Endothelial cell of umbilical vein (primary cell): ENCODE data around the gene MAML3. TPM values are rescaled to one million over a fixed set of nuclear protein-coding genes. Genes with fewer than 3 reads are reported as not detected.

Experiments
- BruUV-seq: library from RNA; stranded (reverse); fragments of 400-500 nt; replicated peaks from 2 replicates; lab custom pipeline; 2021; lab: Mats Ljungman, UMichigan
- CTCF ChIA-PET: fragments of 300-600, 350-600 bp; sonication (Branson Sonifier 250); formaldehyde crosslinking; loops from one replicate; lab custom pipeline; 2021; ENCODE audit warnings: antibody characterized with exemption, inconsistent platforms; lab: Charles Lee
- POLR2A ChIA-PET: fragments of 300-600, 350-600 bp; sonication (Branson Sonifier 250); formaldehyde crosslinking; loops from one replicate; lab custom pipeline; 2021; ENCODE audit warnings: antibody characterized with exemption, inconsistent platforms; lab: Charles Lee
- DNase-seq: peaks from one replicate; pipeline ENCODE4 v3.0.0-alpha.2; 2011; ENCODE audit warnings: low read depth, low spot score
- FAIRE-seq: peaks from 2 replicates; lab custom pipeline; 2011; peaks lifted over from hg19 to GRCh38; lab: Jason Lieb, UNC
- H2AFZ ChIP-seq: 2 replicates; pipeline ENCODE4 v1.6.0; 2012; ENCODE audit warnings: low read depth, low read length, control low read depth, inconsistent platforms
- H3K27ac ChIP-seq: 2 replicates; pipeline ENCODE4 v1.5.1; 2011; ENCODE audit warnings: low read depth, mild to moderate bottlenecking, control low read depth, low read length, moderate library complexity; ENCODE audit not compliant: insufficient read depth
- H3K27me3 ChIP-seq, 2 experiments: 2 replicates each; pipeline versions ENCODE4 v1.6.0 to v1.6.1; 2011; ENCODE audit warnings: low read length in 2 of 2, mixed read lengths in 1 of 2; ENCODE audit not compliant: control insufficient read depth in 2 of 2, insufficient read depth in 2 of 2
- H3K36me3 ChIP-seq, 2 experiments: 2 replicates in 1 of 2; 3 replicates in 1 of 2; pipeline ENCODE4 v1.5.1; 2011; ENCODE audit warnings: low read length in 2 of 2, mild to moderate bottlenecking in 1 of 2, moderate library complexity in 1 of 2; ENCODE audit not compliant: control insufficient read depth in 2 of 2, insufficient read depth in 2 of 2; ENCODE audit errors: extremely low read depth in 1 of 2
- H3K4me1 ChIP-seq: 3 replicates; pipeline ENCODE4 v1.5.1; 2011; ENCODE audit warnings: mild to moderate bottlenecking, low read length; ENCODE audit not compliant: control insufficient read depth, insufficient read depth; ENCODE audit errors: extremely low read depth
- H3K4me2 ChIP-seq: 2 replicates; pipeline ENCODE4 v1.6.1; 2011; ENCODE audit warnings: low read length, control low read depth, mixed read lengths; ENCODE audit not compliant: insufficient read depth
- H3K4me3 ChIP-seq, 3 experiments: fragments of 200-600 bp in 1 of 3; sonication (generic), shearing (Covaris generic) in 1 of 3; replicated peaks in 1 of 3; 2 replicates each; pipeline ENCODE4 v1.5.1; 2011 to 2016; ENCODE audit warnings: control low read depth in 3 of 3, low read length in 3 of 3, mild to moderate bottlenecking in 2 of 3, inconsistent platforms in 1 of 3, low read depth in 1 of 3, moderate library complexity in 1 of 3; ENCODE audit not compliant: insufficient read depth in 1 of 3
- H3K79me2 ChIP-seq: 2 replicates; pipeline ENCODE4 v1.6.0; 2012; ENCODE audit warnings: low read length, inconsistent platforms; ENCODE audit not compliant: control insufficient read depth, insufficient read depth
- H3K9ac ChIP-seq: replicated peaks from 2 replicates; pipeline ENCODE3; 2011; ENCODE audit warnings: low read length, control low read depth; ENCODE audit not compliant: insufficient read depth; ENCODE audit errors: extremely low read depth
- H3K9me1 ChIP-seq: replicated peaks from 3 replicates; pipeline ENCODE4 v1.6.0; 2011; ENCODE audit warnings: mild to moderate bottlenecking, low read length; ENCODE audit not compliant: control insufficient read depth, insufficient read depth; ENCODE audit errors: extremely low read depth
- H3K9me3 ChIP-seq: replicated peaks from 2 replicates; pipeline ENCODE4 v1.5.1; 2012; ENCODE audit warnings: low read length, inconsistent platforms; ENCODE audit not compliant: control insufficient read depth, insufficient read depth
- H4K20me1 ChIP-seq: replicated peaks from 2 replicates; pipeline ENCODE3; 2011; ENCODE audit warnings: mild to moderate bottlenecking, low read length; ENCODE audit not compliant: control insufficient read depth, insufficient read depth; ENCODE audit errors: extremely low read depth
- EZH2 ChIP-seq: IDR thresholded peaks from 2 replicates; pipeline ENCODE4 v1.6.1; 2012; ENCODE audit warnings: borderline replicate concordance, low read depth, mild to moderate bottlenecking, moderate library complexity, low read length, inconsistent platforms; ENCODE audit not compliant: severe bottlenecking
- FOS ChIP-seq: IDR thresholded peaks from 2 replicates; pipeline ENCODE4 v1.6.1; 2011; ENCODE audit warnings: mild to moderate bottlenecking, low read length, moderate library complexity, borderline replicate concordance; ENCODE audit not compliant: insufficient read depth
- GATA2 ChIP-seq: IDR thresholded peaks from 2 replicates; pipeline ENCODE4 v1.7.0; 2011; ENCODE audit warnings: low read depth, mild to moderate bottlenecking, moderate library complexity, mixed read lengths, low read length; ENCODE audit not compliant: insufficient read length, insufficient read depth
- JUN ChIP-seq: IDR thresholded peaks from 2 replicates; pipeline ENCODE4 v1.6.1; 2011; ENCODE audit warnings: borderline replicate concordance, low read depth; ENCODE audit not compliant: insufficient read length, insufficient read depth
- MYC ChIP-seq: IDR thresholded peaks from one replicate; pipeline ENCODE4 v1.6.1; 2011; ENCODE audit warnings: mild to moderate bottlenecking, low read depth, low read length
- POLR2A ChIP-seq: IDR thresholded peaks from 2 replicates; pipeline ENCODE4 v1.6.1; 2012; ENCODE audit warnings: low read depth, mild to moderate bottlenecking, control low read depth, low read length
- POLR2AphosphoS5 ChIP-seq: IDR thresholded peaks from 2 replicates; pipeline ENCODE4 v1.6.1; 2012; ENCODE audit warnings: low read depth, mild to moderate bottlenecking, control low read depth, low read length, moderate library complexity; ENCODE audit not compliant: insufficient read depth
- dilution Hi-C: fragments of 300-500 bp; cut with MboI; formaldehyde crosslinking; loops from one replicate; pipeline ENCODE4 v1.15.0; 2019; ENCODE audit warnings: low sequenced_read_pairs; ENCODE audit not compliant: extremely low pct_ligation_motif_present
- intact Hi-C: fragments of 100-400 bp; cut with micrococcal nuclease; formaldehyde crosslinking; loops from one replicate; pipeline ENCODE4 v1.10.0; 2022
- polyA plus RNA-seq, 4 experiments: library from polyadenylated mRNA; depleted of rRNA in 3 of 4; stranded (reverse) in 3 of 4; unstranded in 1 of 4; fragments of >200 nt; gene quantifications; 2 replicates each; pipeline versions ENCODE4 v1.2.1 to v1.2.3, GENCODE V29; 2011 to 2012; ENCODE audit warnings: missing spikeins in 1 of 4
- total RNA-seq: library from RNA; stranded (reverse); gene quantifications from 2 replicates; pipeline ENCODE4 v1.2.3, GENCODE V29; 2021
- TF ChIP-seq, protein P1 (sequence below), 2 donors: IDR thresholded peaks; 1 replicate in 1 of 2; 2 replicates in 1 of 2; pipeline ENCODE4 v1.5.1; 2011; ENCODE audit warnings: low read length in 2 of 2, mild to moderate bottlenecking in 2 of 2, moderate library complexity in 2 of 2, control low read depth in 1 of 2, inconsistent platforms in 1 of 2, low read depth in 1 of 2; ENCODE audit not compliant: insufficient read depth in 1 of 2; ENCODE audit errors: extremely low read depth in 1 of 2
- TF ChIP-seq, protein P2 (sequence below): IDR thresholded peaks from 2 replicates; pipeline ENCODE4 v1.6.1; 2011; ENCODE audit not compliant: insufficient read depth, insufficient read length

Gene MAML3
- total and polyA plus RNA-seq, 2 donors (not counting 3 experiments of a cell fraction or from before 2014, with no cell fraction given) = 14.0 to 20.3 TPM

DNA sequence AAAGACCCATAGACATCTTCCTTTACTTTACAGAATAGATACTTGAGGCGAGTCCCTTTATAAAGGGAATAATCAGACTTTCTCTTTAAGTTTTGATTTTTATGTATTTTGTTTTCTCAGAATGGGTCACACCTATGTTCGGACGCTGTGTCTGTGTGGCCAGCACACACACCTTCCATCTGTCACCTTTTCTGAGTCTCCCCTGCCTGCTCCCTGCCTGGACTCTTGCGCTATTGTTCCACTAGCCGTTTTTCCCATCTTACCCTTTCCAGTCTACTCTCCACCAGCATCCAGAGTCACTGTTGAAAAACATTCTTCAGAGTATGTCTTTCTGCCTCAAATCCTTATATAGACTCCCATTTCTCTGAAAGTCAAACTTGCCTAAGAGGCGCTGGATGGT, 236.1 kb downstream of the MAML3 start:
- ChIA-PET CTCF (interaction anchor here (1.8 kb wide), 1 partner anchor 16 kb away, joined by 3 read pairs; no protein-coding TSS in a partner anchor), POLR2A (no interaction called here)
- no peak overlapping the region for H3K4me2 ChIP-seq
- DNase-seq (no peak), FAIRE-seq (no peak)
- H3K27me3 ChIP-seq = no peaks in the 10 kb centered on the region
- no peaks in the 10 kb centered on the region for H4K20me1 ChIP-seq
- intact Hi-C loops (loop anchor here (5.0 kb wide), 3 partner anchors 46 to 129 kb away; no protein-coding TSS in a partner anchor), dilution Hi-C loops (no loop called here)
- H3K4me3 ChIP-seq = no peak overlapping the region
- no peaks in the 10 kb centered on the region for H3K9me1 ChIP-seq
- no peaks in the 10 kb centered on the region for H3K9me3 ChIP-seq
- no peaks in the 10 kb centered on the region for H3K36me3 ChIP-seq
- H3K4me1 ChIP-seq = peaks cover 58% of the 10 kb centered on the region
- H3K9ac ChIP-seq = no peak overlapping the region
- no TSS peak for BruUV-seq
- no peak overlapping the region for H2AFZ ChIP-seq
- no peaks in the 10 kb centered on the region for H3K79me2 ChIP-seq
- no peak overlapping the region for H3K27ac ChIP-seq
- TF ChIP-seq, protein P1, sequence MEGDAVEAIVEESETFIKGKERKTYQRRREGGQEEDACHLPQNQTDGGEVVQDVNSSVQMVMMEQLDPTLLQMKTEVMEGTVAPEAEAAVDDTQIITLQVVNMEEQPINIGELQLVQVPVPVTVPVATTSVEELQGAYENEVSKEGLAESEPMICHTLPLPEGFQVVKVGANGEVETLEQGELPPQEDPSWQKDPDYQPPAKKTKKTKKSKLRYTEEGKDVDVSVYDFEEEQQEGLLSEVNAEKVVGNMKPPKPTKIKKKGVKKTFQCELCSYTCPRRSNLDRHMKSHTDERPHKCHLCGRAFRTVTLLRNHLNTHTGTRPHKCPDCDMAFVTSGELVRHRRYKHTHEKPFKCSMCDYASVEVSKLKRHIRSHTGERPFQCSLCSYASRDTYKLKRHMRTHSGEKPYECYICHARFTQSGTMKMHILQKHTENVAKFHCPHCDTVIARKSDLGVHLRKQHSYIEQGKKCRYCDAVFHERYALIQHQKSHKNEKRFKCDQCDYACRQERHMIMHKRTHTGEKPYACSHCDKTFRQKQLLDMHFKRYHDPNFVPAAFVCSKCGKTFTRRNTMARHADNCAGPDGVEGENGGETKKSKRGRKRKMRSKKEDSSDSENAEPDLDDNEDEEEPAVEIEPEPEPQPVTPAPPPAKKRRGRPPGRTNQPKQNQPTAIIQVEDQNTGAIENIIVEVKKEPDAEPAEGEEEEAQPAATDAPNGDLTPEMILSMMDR (IDR thresholded peaks at IDR 0.05; ENCODE audit: extremely low read depth in 1 of 2, insufficient read depth in 1 of 2, low read depth in 1 of 2, low read length in 2 of 2) = no peak
- TF ChIP-seq JUN (no peak), POLR2AphosphoS5 (no peak), POLR2A (no peak)

DNA sequence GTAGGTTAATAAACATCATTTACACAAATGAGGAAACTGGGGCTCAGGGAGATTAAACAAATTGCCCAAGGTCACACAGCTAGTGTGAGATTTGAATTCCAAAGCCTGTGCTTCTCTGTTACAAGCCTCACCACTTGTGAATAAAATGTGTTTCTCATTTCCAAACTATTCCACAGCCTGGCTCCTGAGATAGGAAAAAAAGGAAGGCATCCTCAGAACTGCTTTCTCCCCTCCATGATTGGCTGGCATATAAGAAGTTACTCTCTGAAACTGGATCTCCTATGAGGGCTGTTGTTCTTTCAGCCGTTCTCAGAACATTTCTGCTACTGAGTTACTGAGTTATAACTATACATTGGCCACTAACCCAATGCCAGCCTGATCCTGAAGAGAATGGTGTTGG, 237.9 kb downstream of the MAML3 start:
- no peak for DNase-seq
- H4K20me1 ChIP-seq = no peaks in the 10 kb centered on the region
- H3K9ac ChIP-seq = no peak overlapping the region
- H3K9me3 ChIP-seq = no peaks in the 10 kb centered on the region
- dilution Hi-C loops (no loop called here), intact Hi-C loops (loop anchor here (5.0 kb wide), 3 partner anchors 44 to 131 kb away; no protein-coding TSS in a partner anchor)
- H3K27ac ChIP-seq = no peak overlapping the region
- H3K27me3 ChIP-seq = no peaks in the 10 kb centered on the region
- H3K36me3 ChIP-seq = no peaks in the 10 kb centered on the region
- no peak for FAIRE-seq
- H3K4me2 ChIP-seq = no peak overlapping the region
- ChIA-PET POLR2A (no interaction called here), CTCF (no interaction called here)
- no TSS peak for BruUV-seq
- H2AFZ ChIP-seq = no peak overlapping the region
- H3K4me1 ChIP-seq = peaks cover 40% of the 10 kb centered on the region
- TF ChIP-seq POLR2AphosphoS5 (no peak), EZH2 (no peak), JUN (no peak), FOS (no peak), GATA2 (no peak), POLR2A (no peak), MYC (no peak)
- TF ChIP-seq, protein P1 (IDR thresholded peaks at IDR 0.05; ENCODE audit: extremely low read depth in 1 of 2, insufficient read depth in 1 of 2, low read depth in 1 of 2, low read length in 2 of 2) = no peak
- TF ChIP-seq, protein P2, sequence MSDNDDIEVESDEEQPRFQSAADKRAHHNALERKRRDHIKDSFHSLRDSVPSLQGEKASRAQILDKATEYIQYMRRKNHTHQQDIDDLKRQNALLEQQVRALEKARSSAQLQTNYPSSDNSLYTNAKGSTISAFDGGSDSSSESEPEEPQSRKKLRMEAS = no peak
- H3K79me2 ChIP-seq = no peaks in the 10 kb centered on the region
- no peaks in the 10 kb centered on the region for H3K9me1 ChIP-seq
- no peak overlapping the region for H3K4me3 ChIP-seq
